ENCODE measurements around the gene LRRC8D.

DNA sequence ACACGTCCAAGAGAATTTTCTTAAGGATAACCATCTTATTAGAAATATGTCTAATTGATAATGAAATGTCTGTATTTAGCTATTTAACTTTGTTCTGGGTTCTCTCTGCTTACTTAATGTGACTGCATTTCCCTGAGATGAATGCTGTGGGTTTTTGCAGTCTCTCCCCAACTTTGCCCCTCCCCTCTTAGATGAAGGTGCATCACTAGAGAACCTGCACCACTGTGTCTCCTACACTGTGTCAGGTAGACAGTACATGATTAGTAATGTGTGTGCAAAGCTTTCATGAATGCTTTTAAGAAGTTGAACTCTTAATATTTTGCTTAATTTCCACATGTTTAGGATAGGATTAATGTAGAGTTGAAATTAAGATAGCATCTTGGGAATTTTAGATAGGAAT, 51.7 kb downstream of the LRRC8D start:
- TF ChIP-seq, protein P1, sequence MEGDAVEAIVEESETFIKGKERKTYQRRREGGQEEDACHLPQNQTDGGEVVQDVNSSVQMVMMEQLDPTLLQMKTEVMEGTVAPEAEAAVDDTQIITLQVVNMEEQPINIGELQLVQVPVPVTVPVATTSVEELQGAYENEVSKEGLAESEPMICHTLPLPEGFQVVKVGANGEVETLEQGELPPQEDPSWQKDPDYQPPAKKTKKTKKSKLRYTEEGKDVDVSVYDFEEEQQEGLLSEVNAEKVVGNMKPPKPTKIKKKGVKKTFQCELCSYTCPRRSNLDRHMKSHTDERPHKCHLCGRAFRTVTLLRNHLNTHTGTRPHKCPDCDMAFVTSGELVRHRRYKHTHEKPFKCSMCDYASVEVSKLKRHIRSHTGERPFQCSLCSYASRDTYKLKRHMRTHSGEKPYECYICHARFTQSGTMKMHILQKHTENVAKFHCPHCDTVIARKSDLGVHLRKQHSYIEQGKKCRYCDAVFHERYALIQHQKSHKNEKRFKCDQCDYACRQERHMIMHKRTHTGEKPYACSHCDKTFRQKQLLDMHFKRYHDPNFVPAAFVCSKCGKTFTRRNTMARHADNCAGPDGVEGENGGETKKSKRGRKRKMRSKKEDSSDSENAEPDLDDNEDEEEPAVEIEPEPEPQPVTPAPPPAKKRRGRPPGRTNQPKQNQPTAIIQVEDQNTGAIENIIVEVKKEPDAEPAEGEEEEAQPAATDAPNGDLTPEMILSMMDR (IDR thresholded peaks at IDR 0.05; ENCODE audit: low read depth, low read length): no peak
- TF ChIP-seq, protein P2, sequence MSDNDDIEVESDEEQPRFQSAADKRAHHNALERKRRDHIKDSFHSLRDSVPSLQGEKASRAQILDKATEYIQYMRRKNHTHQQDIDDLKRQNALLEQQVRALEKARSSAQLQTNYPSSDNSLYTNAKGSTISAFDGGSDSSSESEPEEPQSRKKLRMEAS (IDR thresholded peaks at IDR 0.05; ENCODE audit: low read depth, low read length): no peak
